Activated CD4-positive, alpha-beta memory T cell treated with anti-CD3 and anti-CD28 coated beads, Interleukin-2, amount 10 ng/mL, durations not matched to agents 7 days and 5 days (primary cell): ENCODE results near the gene TNFRSF6B. TPM values are rescaled to one million over a fixed set of nuclear protein-coding genes. Genes with fewer than 3 reads are reported as not detected.

Experiments used
- CTCF ChIA-PET: fragments of 350-600 bp; sonication (Branson Sonifier 250); formaldehyde crosslinking; loops from one replicate; lab custom pipeline; 2021; ENCODE audit warnings: antibody characterized with exemption, inconsistent platforms; lab: Charles Lee
- POLR2A ChIA-PET: fragments of 350-600 bp; sonication (Branson Sonifier 250); formaldehyde crosslinking; loops from one replicate; lab custom pipeline; 2021; ENCODE audit warnings: antibody characterized with exemption; lab: Charles Lee
- DNase-seq: peaks from one replicate; pipeline ENCODE4 v3.0.0-alpha.2; 2020
- H3K27ac Mint-ChIP-seq: one replicate; pipeline ENCODE4 v1.8.0; 2021; ENCODE audit warnings: mild to moderate bottlenecking, mixed read lengths
- H3K27me3 Mint-ChIP-seq: one replicate; pipeline ENCODE4 v1.8.0; 2021; ENCODE audit warnings: mixed read lengths
- H3K36me3 Mint-ChIP-seq: one replicate; pipeline ENCODE4 v1.8.0; 2021; ENCODE audit warnings: low read depth, mixed read lengths
- H3K4me1 Mint-ChIP-seq: one replicate; pipeline ENCODE4 v1.8.0; 2021; ENCODE audit warnings: mixed read lengths
- H3K4me3 Mint-ChIP-seq: one replicate; pipeline ENCODE4 v1.8.0; 2021; ENCODE audit warnings: mild to moderate bottlenecking, mixed read lengths
- H3K9me3 Mint-ChIP-seq: one replicate; pipeline ENCODE4 v1.8.0; 2021; ENCODE audit warnings: mixed read lengths
- total RNA-seq, 2 experiments: library from RNA; stranded (reverse); gene quantifications; one replicate each; pipeline ENCODE4 v1.2.3, GENCODE V29; 2021

The TNFRSF6B gene
- total RNA-seq, 2 experiments from 2014 or later = not detected

DNA sequence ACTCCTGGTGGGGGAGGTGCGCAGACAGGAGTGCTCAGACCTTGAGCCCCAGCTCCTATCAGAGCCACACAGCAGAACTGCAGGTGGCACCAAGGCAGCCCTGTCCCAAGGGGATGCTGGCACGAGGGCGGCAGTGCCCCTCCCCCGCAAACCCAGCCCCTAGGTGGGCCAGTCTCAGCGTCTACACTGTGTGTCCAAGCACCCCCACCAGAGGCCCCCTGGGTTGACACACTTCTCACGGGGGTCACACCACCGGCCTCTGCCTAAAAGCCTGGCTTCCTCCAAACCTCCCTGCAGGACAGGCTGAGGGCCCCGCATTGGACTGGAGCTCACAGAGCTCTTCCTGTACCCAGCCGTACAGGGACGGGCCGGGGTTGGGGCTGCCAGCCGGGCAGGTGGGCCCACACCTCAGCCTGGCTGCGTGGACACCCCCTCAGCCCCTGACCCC is 51.2 kb downstream of the TNFRSF6B start:
- CTCF ChIA-PET = no interaction called here
- Mint-ChIP-seq H3K4me3 (no peak overlapping the region), H3K9me3 (no peaks in the 10 kb centered on the region), H3K4me1 (peaks cover 18% of the 10 kb centered on the region), H3K27me3 (no peaks in the 10 kb centered on the region), H3K27ac (no peak overlapping the region), H3K36me3 (peaks cover 4% of the 10 kb centered on the region)
- DNase-seq = no peak
- POLR2A ChIA-PET = no interaction called here

Other genes with a start within 250 kb of the TNFRSF6B start
- not detected for gene KCNQ2, start 224.0 kb upstream of the TNFRSF6B start, total RNA-seq
- gene EEF1A2, start 197.6 kb upstream of the TNFRSF6B start, total RNA-seq = 1 to 10 TPM; 2.0 to 2.6 TPM
- gene PPDPF, start 175.9 kb upstream of the TNFRSF6B start, total RNA-seq = 100 to 1,000 TPM; 228 to 232 TPM
- gene PTK6, start 159.3 kb upstream of the TNFRSF6B start, total RNA-seq = 1 to 10 TPM; 2.1 to 2.3 TPM
- gene SRMS, start 148.9 kb upstream of the TNFRSF6B start, total RNA-seq = not detected
- gene FNDC11, start 142.5 kb upstream of the TNFRSF6B start, total RNA-seq = under 1 TPM; 0.20 to 0.30 TPM
- gene HELZ2, start 122.4 kb upstream of the TNFRSF6B start, total RNA-seq = 100 to 1,000 TPM; 202 to 208 TPM
- gene GMEB2, start 69.6 kb upstream of the TNFRSF6B start, total RNA-seq = 10 to 100 TPM; 17.9 to 18.5 TPM
- gene STMN3, start 43.2 kb upstream of the TNFRSF6B start, total RNA-seq = 10 to 100 TPM; 20.9 to 23.8 TPM
- 10 to 100 TPM; 29.2 to 30.0 TPM for gene RTEL1, start 38.3 kb upstream of the TNFRSF6B start, total RNA-seq
- gene ARFRP1, start 11.3 kb downstream of the TNFRSF6B start, total RNA-seq = 10 to 100 TPM; 52.9 to 53.4 TPM
- gene ZGPAT, start 11.4 kb downstream of the TNFRSF6B start, total RNA-seq = 10 to 100 TPM; 41.6 to 42.8 TPM
- 100 to 1,000 TPM; 181 to 186 TPM for gene LIME1, start 40.0 kb downstream of the TNFRSF6B start, total RNA-seq
- 10 to 100 TPM; 88.3 to 90.4 TPM for gene SLC2A4RG, start 43.1 kb downstream of the TNFRSF6B start, total RNA-seq
- gene ZBTB46, start 134.6 kb downstream of the TNFRSF6B start, total RNA-seq = under 1 TPM; 0.53 to 0.65 TPM
- gene ABHD16B, start 164.8 kb downstream of the TNFRSF6B start, total RNA-seq = not detected
- gene TPD52L2, start 168.6 kb downstream of the TNFRSF6B start, total RNA-seq = 10 to 100 TPM; 48.2 to 48.7 TPM
- gene DNAJC5, start 198.5 kb downstream of the TNFRSF6B start, total RNA-seq = 10 to 100 TPM; 58.6 to 59.7 TPM